ENCODE results near the gene C2orf92. TPM values are rescaled to one million over a fixed set of nuclear protein-coding genes. Genes with fewer than 3 reads are reported as not detected.

Gene C2orf92
- polyA plus RNA-seq, 1 experiment = 2.7 TPM

DNA sequence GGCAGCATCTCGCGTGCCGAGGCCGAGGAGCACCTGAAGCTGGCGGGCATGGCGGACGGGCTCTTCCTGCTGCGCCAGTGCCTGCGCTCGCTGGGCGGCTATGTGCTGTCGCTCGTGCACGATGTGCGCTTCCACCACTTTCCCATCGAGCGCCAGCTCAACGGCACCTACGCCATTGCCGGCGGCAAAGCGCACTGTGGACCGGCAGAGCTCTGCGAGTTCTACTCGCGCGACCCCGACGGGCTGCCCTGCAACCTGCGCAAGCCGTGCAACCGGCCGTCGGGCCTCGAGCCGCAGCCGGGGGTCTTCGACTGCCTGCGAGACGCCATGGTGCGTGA lies 54.5 kb downstream of the C2orf92 start:
- TF ChIP-seq, protein P1, sequence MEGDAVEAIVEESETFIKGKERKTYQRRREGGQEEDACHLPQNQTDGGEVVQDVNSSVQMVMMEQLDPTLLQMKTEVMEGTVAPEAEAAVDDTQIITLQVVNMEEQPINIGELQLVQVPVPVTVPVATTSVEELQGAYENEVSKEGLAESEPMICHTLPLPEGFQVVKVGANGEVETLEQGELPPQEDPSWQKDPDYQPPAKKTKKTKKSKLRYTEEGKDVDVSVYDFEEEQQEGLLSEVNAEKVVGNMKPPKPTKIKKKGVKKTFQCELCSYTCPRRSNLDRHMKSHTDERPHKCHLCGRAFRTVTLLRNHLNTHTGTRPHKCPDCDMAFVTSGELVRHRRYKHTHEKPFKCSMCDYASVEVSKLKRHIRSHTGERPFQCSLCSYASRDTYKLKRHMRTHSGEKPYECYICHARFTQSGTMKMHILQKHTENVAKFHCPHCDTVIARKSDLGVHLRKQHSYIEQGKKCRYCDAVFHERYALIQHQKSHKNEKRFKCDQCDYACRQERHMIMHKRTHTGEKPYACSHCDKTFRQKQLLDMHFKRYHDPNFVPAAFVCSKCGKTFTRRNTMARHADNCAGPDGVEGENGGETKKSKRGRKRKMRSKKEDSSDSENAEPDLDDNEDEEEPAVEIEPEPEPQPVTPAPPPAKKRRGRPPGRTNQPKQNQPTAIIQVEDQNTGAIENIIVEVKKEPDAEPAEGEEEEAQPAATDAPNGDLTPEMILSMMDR (IDR thresholded peaks at IDR 0.05; ENCODE audit: insufficient read depth, low read depth, low read length) = no peak
- no peak overlapping the region for H3K4me3 ChIP-seq (ENCODE audit: low read depth, low read length)
- no peak for DNase-seq (ENCODE audit: low read depth)
- H3K36me3 ChIP-seq (ENCODE audit: control insufficient read depth, insufficient read depth, low read length) = no peaks in the 10 kb centered on the region
- no peaks in the 10 kb centered on the region; the same call in 1 of the 2 replicates for H3K27me3 ChIP-seq (ENCODE audit: control insufficient read depth, insufficient read depth, low read length)
- ChIA-PET CTCF (interaction anchor here (0.9 to 2.0 kb wide), 2 partner anchors 9 to 24 kb away, joined by 3 to 5 read pairs; no protein-coding TSS in a partner anchor), POLR2A (no interaction called here)

DNA sequence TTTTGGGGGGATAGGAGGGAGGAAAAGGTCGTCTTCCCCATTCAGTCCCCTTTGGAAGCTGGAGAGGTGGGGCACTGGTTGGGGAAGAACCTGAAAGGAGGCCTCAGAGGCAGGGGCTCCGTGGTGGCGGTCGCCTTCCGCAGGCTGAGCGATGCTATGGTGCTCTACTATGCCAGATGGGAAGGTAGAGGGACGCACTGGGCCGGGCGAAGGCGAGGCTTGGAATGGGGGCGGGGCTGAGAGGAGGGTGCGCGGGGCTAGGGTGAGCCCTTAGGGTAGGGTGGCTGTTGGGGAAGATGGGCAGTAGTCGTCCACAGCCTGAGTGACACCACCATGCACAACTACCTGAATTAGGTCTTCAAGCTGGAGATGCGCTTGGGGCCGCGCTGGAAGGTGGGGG lies 55.0 kb downstream of the C2orf92 start:
- ChIA-PET POLR2A (no interaction called here), CTCF (interaction anchor here (0.9 to 4.2 kb wide), 4 partner anchors 10 to 28 kb away, joined by 3 to 28 read pairs (median 4); no protein-coding TSS in a partner anchor)
- no peak for DNase-seq (ENCODE audit: low read depth)
- no peaks in the 10 kb centered on the region; the same call in 1 of the 2 replicates for H3K27me3 ChIP-seq (ENCODE audit: control insufficient read depth, insufficient read depth, low read length)
- TF ChIP-seq, protein P1 (IDR thresholded peaks at IDR 0.05; ENCODE audit: insufficient read depth, low read depth, low read length) = no peak
- H3K36me3 ChIP-seq (ENCODE audit: control insufficient read depth, insufficient read depth, low read length) = no peaks in the 10 kb centered on the region
- H3K4me3 ChIP-seq (ENCODE audit: low read depth, low read length) = no peak overlapping the region

DNA sequence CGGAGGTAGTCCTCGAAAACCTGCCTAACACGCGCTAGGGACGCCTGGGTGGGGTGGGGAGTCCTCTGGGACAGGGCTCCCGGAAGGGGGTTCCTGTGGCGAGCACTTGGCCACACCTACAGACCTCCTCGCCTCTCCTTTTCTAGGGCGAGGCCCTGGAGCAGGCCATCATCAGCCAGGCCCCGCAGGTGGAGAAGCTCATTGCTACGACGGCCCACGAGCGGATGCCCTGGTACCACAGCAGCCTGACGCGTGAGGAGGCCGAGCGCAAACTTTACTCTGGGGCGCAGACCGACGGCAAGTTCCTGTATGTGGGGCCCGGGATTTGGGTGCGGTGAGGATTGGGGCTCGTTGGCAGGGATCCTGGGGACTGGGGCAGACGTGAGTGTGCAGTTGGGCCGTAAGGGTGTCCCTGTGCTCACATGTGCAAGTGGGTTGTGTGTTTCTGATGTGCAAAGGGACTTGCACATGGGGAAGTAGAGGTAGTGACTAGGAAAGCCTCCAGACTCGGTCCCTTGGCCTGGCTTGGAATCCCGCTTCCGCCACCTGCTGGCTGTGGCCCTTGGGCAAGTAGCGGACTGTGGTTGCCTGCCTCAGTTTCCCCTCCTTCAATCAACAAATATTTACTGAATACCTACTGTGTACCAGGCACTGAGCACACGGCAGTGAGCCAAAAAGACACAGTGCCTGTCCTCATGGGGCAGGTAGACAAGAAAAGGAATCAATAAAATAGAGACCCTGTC lies 55.6 kb downstream of the C2orf92 start:
- DNase-seq (ENCODE audit: low read depth) = no peak
- Histone ChIP-seq H3K27me3 (ENCODE audit: control insufficient read depth, insufficient read depth, low read length) (no peaks in the 10 kb centered on the region; the same call in 1 of the 2 replicates), H3K4me3 (ENCODE audit: low read depth, low read length) (no peak overlapping the region), H3K36me3 (ENCODE audit: control insufficient read depth, insufficient read depth, low read length) (no peaks in the 10 kb centered on the region)
- ChIA-PET CTCF (interaction anchor here (0.9 to 4.2 kb wide), 4 partner anchors 10 to 28 kb away, joined by 3 to 28 read pairs (median 4); no protein-coding TSS in a partner anchor), POLR2A (no interaction called here)
- TF ChIP-seq, protein P1 (IDR thresholded peaks at IDR 0.05; ENCODE audit: insufficient read depth, low read depth, low read length) = no peak

DNA sequence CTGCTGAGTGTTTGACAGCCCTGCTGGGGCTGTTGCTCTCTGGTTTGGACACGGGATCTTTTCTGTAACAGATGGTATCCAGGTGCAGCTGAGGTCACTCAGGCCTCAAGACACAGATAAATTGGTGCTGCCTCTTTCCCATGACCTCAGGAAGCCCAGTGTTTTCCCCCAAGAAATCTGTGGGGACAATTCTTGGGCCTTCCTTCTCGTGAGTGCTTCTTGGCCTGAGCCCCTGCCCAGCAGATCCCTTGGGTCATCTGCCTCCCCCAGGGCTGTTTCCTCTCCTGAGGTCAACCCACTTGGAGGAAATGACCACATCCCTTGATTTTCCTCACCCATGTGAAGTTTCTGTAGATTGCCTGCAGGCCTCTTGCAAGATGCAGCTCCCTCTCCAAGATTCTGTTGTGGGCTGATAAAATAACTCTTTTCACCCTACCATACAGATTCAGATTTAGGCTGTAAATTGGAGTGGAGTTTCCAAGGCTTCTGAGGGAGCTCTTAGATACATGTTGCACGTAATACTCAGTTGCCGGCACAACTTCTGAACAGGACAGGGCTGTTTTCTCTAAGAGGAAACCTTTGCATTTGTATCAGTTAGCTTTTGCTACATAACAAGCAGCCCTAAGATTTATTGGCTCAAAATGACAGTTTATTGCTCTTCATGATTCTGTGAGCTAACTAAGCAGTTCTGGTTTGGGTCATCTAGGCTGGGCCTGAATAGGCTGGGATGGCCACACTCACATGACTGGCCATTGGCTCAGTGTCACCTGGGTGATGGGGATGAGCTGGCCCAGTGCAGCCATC lies 57.0 kb downstream of the C2orf92 start:
- POLR2A ChIA-PET = no interaction called here
- CTCF ChIA-PET = interaction anchor here (0.6 to 4.2 kb wide), 6 partner anchors 14 to 663 kb away, joined by 3 to 28 read pairs (median 4); no protein-coding TSS in a partner anchor
- no peak overlapping the region for H3K4me3 ChIP-seq (ENCODE audit: low read depth, low read length)
- H3K36me3 ChIP-seq (ENCODE audit: control insufficient read depth, insufficient read depth, low read length) = no peaks in the 10 kb centered on the region
- no peak for DNase-seq (ENCODE audit: low read depth)
- no peaks in the 10 kb centered on the region; the same call in 1 of the 2 replicates for H3K27me3 ChIP-seq (ENCODE audit: control insufficient read depth, insufficient read depth, low read length)
- TF ChIP-seq, protein P1 (IDR thresholded peaks at IDR 0.05; ENCODE audit: insufficient read depth, low read depth, low read length) = no peak

DNA sequence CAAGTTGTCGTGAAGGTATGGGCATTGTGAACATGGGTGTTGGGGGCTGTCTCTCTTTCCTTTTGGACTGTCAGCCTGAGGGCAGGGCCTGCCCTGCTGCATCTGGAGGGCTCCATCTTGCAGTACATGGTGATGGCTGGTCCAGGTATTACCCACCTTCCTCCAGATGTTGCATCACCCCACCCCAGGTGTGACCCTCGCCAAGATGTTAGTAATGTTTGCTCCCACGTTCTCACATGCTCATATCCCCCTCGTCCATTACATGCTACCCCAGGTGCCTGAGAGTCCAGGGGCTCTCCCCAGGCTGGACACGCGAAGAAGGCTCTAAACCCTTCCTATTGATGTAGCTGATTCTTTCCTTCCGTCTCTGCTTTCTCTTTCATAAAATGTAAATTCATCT lies 57.8 kb downstream of the C2orf92 start:
- no peak for DNase-seq (ENCODE audit: low read depth)
- TF ChIP-seq, protein P1 (IDR thresholded peaks at IDR 0.05; ENCODE audit: insufficient read depth, low read depth, low read length) = no peak
- POLR2A ChIA-PET = no interaction called here
- Histone ChIP-seq H3K36me3 (ENCODE audit: control insufficient read depth, insufficient read depth, low read length) (no peaks in the 10 kb centered on the region), H3K27me3 (ENCODE audit: control insufficient read depth, insufficient read depth, low read length) (no peaks in the 10 kb centered on the region; the same call in 1 of the 2 replicates), H3K4me3 (ENCODE audit: low read depth, low read length) (no peak overlapping the region)
- CTCF ChIA-PET = interaction anchor here (4.2 kb wide), 1 partner anchor 13 kb away, joined by 28 read pairs; no protein-coding TSS in a partner anchor
